ENCODE results near the gene GNE.
"Not testable (repeated sequence)": the region's sequence is repeated elsewhere in the genome, so short reads cannot be mapped to it uniquely, and the experiment has no call there.

The GNE gene

GRCh38 chr9:36268007-36268427, 9.8 kb upstream of the GNE start:
- DNase-seq (ENCODE audit: low read depth), result no peak

- DNase-seq (ENCODE audit: low read depth), result no peak
These were observed 6.6 kb upstream of the GNE start for GRCh38 chr9:36264896-36265295.

- no peak for DNase-seq (ENCODE audit: low read depth)
These were observed 5.4 kb upstream of the GNE start for GRCh38 chr9:36263683-36264082.

- no peak for DNase-seq (ENCODE audit: low read depth)
These were observed 817 bp upstream of the GNE start for GRCh38 chr9:36258996-36259533.

GRCh38 chr9:36251428-36251827, 6.8 kb downstream of the GNE start:
- no peak for DNase-seq (ENCODE audit: low read depth)

GRCh38 chr9:36250079-36250478, 8.2 kb downstream of the GNE start:
- no peak for DNase-seq (ENCODE audit: low read depth)

DNA sequence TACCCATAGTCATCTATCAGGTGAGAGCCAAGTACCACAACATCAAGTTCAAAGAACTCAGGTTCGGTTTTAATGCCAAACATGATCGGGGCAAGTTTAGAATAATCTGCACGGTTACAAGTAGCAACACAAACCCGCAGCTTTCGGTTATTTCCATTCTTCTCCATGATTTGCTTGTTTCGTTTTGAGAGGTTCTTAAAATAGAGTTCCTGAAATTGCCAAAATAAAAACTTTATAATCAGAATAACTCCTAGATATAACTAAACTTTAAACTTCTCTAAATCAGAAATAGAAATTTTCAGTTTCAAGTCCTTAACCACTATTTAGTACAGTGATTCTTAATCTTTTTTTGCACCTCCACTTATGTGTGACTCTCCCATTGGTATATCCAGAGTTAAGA, 9.1 kb downstream of the GNE start:
- no peak for DNase-seq (ENCODE audit: low read depth)

- not testable (repeated sequence) for DNase-seq (ENCODE audit: low read depth)
These were observed 10.2 kb downstream of the GNE start for GRCh38 chr9:36248061-36248460.

- no peak for DNase-seq (ENCODE audit: low read depth)
These were observed 10.9 kb downstream of the GNE start for GRCh38 chr9:36247356-36247755.

- DNase-seq (ENCODE audit: low read depth), result no peak
These were observed 12.3 kb downstream of the GNE start for GRCh38 chr9:36245906-36246305.

DNA sequence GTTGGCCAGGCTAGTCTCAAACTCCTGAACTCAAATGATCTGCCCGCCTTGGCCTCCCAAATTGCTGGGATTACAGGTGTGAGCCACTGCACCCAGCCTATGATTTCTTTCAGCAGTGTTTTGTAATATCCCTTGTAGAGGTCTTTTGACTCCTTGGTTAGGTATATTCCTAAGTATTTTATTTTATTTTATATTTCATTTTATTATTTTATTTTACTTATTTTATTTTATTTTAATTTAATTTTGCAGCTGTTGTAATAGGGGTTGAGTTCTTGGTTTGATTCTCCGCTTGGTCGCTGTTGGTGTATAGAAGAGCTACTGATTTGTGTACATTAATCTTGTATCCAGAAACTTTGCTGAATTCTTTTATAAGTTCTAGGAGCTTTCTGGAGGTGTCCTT, 18.6 kb downstream of the GNE start:
- not testable (repeated sequence) for DNase-seq (ENCODE audit: low read depth)

DNA sequence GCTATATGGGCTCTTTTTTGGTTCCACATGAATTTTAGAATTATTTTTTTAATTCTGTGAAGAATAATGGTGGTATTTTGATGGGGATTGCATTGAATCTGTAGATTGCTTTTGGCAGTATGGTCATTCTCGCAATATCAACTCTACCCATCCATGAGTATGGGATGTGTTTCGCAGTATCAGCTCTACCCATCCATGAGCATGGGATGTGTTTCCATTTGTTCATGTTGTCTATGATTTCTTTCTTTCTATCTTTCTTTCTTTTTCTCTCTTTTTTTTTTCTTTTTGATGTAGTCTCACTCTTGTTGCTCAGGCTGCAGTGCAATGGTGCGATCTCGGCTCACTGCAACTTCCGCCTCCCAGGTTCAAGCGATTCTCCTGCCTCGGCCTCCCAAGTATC, 19.0 kb downstream of the GNE start:
- DNase-seq (ENCODE audit: low read depth), result not testable (repeated sequence)

- DNase-seq (ENCODE audit: low read depth), result no peak
These were observed 21.0 kb downstream of the GNE start for GRCh38 chr9:36237230-36237629.

- DNase-seq (ENCODE audit: low read depth), result no peak
These were observed 35.8 kb downstream of the GNE start for GRCh38 chr9:36222449-36222848.

DNA sequence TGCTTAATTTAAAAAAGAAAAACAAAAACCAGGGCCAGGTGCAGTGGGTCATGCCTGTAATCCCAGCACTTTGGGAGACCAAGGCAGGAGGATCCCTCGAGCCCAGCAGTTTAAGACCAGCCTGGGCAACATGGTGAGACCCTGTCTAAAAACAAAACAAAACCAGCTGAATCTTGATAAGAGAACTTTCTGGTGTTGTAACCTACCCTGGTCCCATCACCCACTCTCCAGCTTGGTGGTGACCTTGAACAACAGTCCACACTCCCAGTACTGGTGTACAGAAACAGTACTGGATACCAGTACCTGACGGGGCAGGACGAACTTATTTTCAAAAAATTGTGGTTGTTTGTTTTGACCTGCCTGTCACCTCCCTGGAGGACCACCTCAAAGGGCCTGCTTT, 36.6 kb downstream of the GNE start:
- no peak for DNase-seq (ENCODE audit: low read depth)

DNA sequence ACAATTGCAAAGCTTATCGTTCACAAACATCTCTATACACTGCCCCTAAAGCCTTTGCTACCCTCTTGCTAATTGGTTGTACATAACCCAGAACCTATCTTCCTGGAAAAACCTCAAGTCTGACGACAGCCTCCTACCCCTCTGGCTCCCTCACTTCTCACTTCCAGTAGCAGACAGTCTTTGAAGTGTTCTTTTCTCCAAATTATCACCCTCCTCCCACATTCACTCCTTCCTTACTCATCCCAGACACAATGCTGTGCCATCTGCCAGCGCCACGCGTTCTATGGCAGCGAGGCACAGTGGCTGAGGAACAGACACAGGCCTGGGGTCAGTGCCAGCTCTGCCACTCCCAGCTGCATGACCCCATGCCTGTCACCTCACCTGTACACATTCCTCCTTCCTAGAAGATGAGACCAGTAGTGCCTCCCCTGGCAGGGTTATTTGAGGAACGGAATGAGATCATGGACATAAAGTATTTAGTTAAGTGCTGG, 39.8 kb downstream of the GNE start:
- no peak for DNase-seq (ENCODE audit: low read depth)

DNA sequence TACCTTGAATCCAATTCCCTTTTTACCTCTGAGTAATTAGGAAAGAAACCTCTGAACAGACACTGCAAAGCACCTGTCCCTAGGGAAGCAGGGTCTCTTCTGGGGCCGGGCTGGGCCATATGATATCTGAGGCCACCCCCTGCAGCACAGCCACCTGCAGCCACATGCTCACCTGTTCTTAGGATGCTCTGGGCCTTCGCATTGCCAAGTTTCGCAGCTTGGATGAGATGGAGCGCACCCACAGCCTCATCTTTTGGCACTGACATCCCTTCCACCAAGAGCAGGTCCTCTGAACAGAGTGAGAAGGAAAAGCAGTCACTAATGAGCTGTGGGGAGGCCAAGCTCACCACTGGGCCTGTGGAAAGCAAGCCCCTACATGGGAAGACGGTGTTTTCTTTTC, 40.2 kb downstream of the GNE start:
- DNase-seq (ENCODE audit: low read depth), result no peak

- DNase-seq (ENCODE audit: low read depth), result no peak
These were observed 40.8 kb downstream of the GNE start for GRCh38 chr9:36217256-36217968.

DNA sequence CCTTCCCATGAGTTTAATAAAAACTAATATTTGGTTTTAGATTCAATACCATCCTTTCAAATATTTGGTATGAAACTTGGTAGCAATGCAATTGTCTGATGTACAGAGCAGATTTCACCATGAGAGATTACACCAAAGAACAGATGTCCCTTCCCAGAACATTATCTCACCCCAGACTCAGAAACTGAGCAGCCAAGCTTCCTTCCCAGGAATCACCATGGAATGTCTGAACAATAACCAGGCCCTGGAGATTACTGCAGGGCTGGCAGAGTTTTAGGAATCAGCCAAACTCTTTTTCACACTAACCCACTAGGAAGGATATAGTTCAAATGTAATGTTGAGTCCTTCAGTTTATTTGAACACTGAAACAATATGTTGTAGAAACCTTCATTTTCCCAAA, 43.7 kb downstream of the GNE start:
- no peak for DNase-seq (ENCODE audit: low read depth)

DNA sequence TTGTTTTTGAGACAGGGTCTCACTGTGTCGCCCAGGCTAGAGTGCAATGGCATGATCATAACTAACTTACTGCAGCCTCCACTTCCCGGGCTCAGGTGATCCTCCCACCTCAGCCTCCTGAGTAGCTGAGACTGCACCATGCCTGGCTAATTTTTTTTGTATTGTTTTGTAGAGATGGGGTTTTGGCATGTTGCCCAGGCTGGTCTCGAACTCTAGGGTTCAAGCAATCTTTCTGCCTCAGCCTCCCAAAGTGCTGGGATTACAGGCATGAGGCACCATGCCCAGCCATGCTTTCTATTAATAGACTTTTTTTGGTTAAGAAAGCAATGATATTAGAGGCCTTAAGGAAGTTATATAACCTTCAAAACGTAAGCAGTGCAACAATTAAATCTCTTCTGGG, 44.3 kb downstream of the GNE start:
- no peak for DNase-seq (ENCODE audit: low read depth)

DNA sequence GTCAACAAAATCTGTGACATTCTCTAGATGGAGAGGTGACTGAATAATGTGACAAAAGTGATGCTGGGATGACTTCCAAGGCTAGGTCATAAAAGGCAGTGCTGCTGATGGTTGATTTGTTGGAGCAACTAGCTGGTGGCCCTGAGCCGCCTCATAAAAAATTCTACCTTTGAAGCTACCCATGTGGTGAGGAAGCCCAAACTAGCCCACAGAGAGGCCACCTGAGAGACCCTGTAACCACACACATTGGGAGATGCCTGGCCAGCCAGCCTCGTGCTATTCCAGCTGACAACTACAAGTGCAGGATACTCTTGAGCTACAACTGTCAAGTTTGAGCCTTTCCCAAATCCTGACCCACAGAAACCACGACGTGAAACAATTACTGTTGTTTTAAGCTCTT, 44.9 kb downstream of the GNE start:
- no peak for DNase-seq (ENCODE audit: low read depth)

DNA sequence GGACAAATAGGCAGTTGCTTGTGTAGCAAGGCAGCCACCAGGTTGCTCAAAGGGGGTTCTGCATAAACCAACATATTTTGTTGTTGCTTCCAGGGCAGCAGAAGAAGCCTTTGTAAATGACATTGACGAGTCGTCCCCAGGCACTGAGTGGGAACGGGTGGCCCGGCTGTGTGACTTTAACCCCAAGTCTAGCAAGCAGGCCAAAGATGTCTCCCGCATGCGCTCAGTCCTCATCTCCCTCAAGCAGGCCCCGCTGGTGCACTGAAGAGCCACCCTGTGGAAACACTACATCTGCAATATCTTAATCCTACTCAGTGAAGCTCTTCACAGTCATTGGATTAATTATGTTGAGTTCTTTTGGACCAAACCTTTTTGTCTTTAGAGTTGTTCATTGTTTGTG, 46.7 kb downstream of the GNE start:
- DNase-seq (ENCODE audit: low read depth), result no peak

GRCh38 chr9:36210722-36211121, 47.5 kb downstream of the GNE start:
- DNase-seq (ENCODE audit: low read depth), result no peak
